ENCODE results near the gene NOVA1. TPM values are rescaled to one million over a fixed set of nuclear protein-coding genes. Genes with fewer than 3 reads are reported as not detected.

The NOVA1 gene
- polyA plus RNA-seq, 1 donor from 2014 or later = 121 TPM

DNA sequence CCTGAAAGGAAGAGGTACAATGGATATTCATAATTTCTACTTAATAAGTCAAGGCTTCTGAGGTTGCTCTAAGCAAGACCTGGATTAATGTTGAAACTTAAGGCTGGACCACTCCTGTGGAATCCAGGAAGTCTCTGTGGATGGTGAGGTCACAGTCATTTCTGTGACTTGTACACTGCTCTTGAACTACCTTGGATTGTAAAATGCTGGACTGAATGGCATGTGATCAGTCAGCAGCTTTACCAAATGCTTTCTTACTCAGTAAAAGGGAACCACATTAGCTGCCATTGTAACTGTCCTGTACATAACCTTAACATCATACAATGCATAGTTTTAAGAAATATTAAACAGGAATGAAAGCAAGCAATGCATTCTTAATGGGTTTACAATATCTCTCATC is 182.9 kb downstream of the NOVA1 start:
- no peak overlapping the region for H3K4me3 ChIP-seq (ENCODE audit: low read length)
- H3K4me2 ChIP-seq (ENCODE audit: low read length) = no peak overlapping the region
- no peak overlapping the region for H3K9ac ChIP-seq (ENCODE audit: low read length)
- no peaks in the 10 kb centered on the region for H4K20me1 ChIP-seq (ENCODE audit: insufficient read depth)
- no peak overlapping the region for H2AFZ ChIP-seq (ENCODE audit: low read depth, low read length)
- no peak for TF ChIP-seq RAD21 (conservative IDR thresholded peaks at IDR 0.05)
- TF ChIP-seq, protein P1, sequence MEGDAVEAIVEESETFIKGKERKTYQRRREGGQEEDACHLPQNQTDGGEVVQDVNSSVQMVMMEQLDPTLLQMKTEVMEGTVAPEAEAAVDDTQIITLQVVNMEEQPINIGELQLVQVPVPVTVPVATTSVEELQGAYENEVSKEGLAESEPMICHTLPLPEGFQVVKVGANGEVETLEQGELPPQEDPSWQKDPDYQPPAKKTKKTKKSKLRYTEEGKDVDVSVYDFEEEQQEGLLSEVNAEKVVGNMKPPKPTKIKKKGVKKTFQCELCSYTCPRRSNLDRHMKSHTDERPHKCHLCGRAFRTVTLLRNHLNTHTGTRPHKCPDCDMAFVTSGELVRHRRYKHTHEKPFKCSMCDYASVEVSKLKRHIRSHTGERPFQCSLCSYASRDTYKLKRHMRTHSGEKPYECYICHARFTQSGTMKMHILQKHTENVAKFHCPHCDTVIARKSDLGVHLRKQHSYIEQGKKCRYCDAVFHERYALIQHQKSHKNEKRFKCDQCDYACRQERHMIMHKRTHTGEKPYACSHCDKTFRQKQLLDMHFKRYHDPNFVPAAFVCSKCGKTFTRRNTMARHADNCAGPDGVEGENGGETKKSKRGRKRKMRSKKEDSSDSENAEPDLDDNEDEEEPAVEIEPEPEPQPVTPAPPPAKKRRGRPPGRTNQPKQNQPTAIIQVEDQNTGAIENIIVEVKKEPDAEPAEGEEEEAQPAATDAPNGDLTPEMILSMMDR (IDR thresholded peaks at IDR 0.05; ENCODE audit: poor library complexity, severe bottlenecking) = no peak
- no peak for TF ChIP-seq SMC3 (conservative IDR thresholded peaks at IDR 0.05; ENCODE audit: poor library complexity)
- TF ChIP-seq EZH2 (IDR thresholded peaks at IDR 0.05; ENCODE audit: borderline replicate concordance, insufficient read depth, low read length, poor library complexity, severe bottlenecking) = no peak
- TF ChIP-seq POLR2AphosphoS5 (IDR thresholded peaks at IDR 0.05) = no peak
- TF ChIP-seq EP300 (conservative IDR thresholded peaks at IDR 0.05; ENCODE audit: poor library complexity, severe bottlenecking) = no peak
- no peak for TF ChIP-seq MXI1 (conservative IDR thresholded peaks at IDR 0.05; ENCODE audit: poor library complexity, severe bottlenecking)
- TF ChIP-seq, protein P2, sequence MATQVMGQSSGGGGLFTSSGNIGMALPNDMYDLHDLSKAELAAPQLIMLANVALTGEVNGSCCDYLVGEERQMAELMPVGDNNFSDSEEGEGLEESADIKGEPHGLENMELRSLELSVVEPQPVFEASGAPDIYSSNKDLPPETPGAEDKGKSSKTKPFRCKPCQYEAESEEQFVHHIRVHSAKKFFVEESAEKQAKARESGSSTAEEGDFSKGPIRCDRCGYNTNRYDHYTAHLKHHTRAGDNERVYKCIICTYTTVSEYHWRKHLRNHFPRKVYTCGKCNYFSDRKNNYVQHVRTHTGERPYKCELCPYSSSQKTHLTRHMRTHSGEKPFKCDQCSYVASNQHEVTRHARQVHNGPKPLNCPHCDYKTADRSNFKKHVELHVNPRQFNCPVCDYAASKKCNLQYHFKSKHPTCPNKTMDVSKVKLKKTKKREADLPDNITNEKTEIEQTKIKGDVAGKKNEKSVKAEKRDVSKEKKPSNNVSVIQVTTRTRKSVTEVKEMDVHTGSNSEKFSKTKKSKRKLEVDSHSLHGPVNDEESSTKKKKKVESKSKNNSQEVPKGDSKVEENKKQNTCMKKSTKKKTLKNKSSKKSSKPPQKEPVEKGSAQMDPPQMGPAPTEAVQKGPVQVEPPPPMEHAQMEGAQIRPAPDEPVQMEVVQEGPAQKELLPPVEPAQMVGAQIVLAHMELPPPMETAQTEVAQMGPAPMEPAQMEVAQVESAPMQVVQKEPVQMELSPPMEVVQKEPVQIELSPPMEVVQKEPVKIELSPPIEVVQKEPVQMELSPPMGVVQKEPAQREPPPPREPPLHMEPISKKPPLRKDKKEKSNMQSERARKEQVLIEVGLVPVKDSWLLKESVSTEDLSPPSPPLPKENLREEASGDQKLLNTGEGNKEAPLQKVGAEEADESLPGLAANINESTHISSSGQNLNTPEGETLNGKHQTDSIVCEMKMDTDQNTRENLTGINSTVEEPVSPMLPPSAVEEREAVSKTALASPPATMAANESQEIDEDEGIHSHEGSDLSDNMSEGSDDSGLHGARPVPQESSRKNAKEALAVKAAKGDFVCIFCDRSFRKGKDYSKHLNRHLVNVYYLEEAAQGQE (IDR thresholded peaks at IDR 0.05; ENCODE audit: borderline replicate concordance) = no peak
- no peak for TF ChIP-seq TAF1 (IDR thresholded peaks at IDR 0.05; ENCODE audit: low read depth)
- no peaks in the 10 kb centered on the region for H3K36me3 ChIP-seq (ENCODE audit: insufficient read depth, low read length)
- no peaks in the 10 kb centered on the region for H3F3A ChIP-seq (ENCODE audit: insufficient read depth, low read length, poor library complexity, severe bottlenecking)
- H3K9me3 ChIP-seq (ENCODE audit: low read length) = no peaks in the 10 kb centered on the region
- H3K27me3 ChIP-seq (ENCODE audit: insufficient read depth, low read depth, low read length) = no peaks in the 10 kb centered on the region
- H3K9me2 ChIP-seq (ENCODE audit: insufficient read depth, low read length) = no peaks in the 10 kb centered on the region
- H3K27ac ChIP-seq (ENCODE audit: low read length) = no peak overlapping the region
- H3K79me2 ChIP-seq (replicated peaks; ENCODE audit: insufficient read depth, low read length) = no peaks in the 10 kb centered on the region

DNA sequence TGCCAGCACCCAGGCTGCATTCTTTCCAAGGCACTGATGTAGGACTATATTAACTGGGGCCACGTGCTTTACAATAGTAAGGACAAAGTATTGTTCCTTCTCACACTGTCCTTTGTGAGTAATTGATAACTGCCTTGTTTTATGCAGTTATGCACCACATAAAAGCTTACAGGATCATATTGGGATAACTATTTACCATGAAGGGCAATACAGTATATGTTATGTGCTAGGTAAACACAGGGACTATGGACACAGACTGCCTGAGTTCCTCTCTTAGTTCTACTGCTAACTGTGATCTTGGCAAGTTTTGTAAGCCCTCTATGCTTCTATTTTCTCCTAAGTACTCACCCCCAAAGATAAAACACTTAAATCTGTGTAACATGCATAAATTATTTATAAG is 183.7 kb downstream of the NOVA1 start:
- no peak overlapping the region for H2AFZ ChIP-seq (ENCODE audit: low read depth, low read length)
- no peak overlapping the region for H3K4me2 ChIP-seq (ENCODE audit: low read length)
- H3K9me2 ChIP-seq (ENCODE audit: insufficient read depth, low read length) = no peaks in the 10 kb centered on the region
- H4K20me1 ChIP-seq (ENCODE audit: insufficient read depth) = no peaks in the 10 kb centered on the region
- no peaks in the 10 kb centered on the region for H3K27me3 ChIP-seq (ENCODE audit: insufficient read depth, low read depth, low read length)
- no peaks in the 10 kb centered on the region for H3K36me3 ChIP-seq (ENCODE audit: insufficient read depth, low read length)
- no peaks in the 10 kb centered on the region for H3F3A ChIP-seq (ENCODE audit: insufficient read depth, low read length, poor library complexity, severe bottlenecking)
- TF ChIP-seq, protein P1 (IDR thresholded peaks at IDR 0.05; ENCODE audit: poor library complexity, severe bottlenecking) = no peak
- TF ChIP-seq, protein P2 (IDR thresholded peaks at IDR 0.05; ENCODE audit: borderline replicate concordance) = no peak
- TF ChIP-seq EZH2 (IDR thresholded peaks at IDR 0.05; ENCODE audit: borderline replicate concordance, insufficient read depth, low read length, poor library complexity, severe bottlenecking) (no peak), SMC3 (conservative IDR thresholded peaks at IDR 0.05; ENCODE audit: poor library complexity) (no peak), EP300 (conservative IDR thresholded peaks at IDR 0.05; ENCODE audit: poor library complexity, severe bottlenecking) (no peak)
- no peaks in the 10 kb centered on the region for H3K9me3 ChIP-seq (ENCODE audit: low read length)
- no peak overlapping the region for H3K27ac ChIP-seq (ENCODE audit: low read length)
- H3K9ac ChIP-seq (ENCODE audit: low read length) = no peak overlapping the region
- H3K4me3 ChIP-seq (ENCODE audit: low read length) = no peak overlapping the region
- no peaks in the 10 kb centered on the region for H3K79me2 ChIP-seq (replicated peaks; ENCODE audit: insufficient read depth, low read length)

All from neural cell (in vitro differentiated cells).